Heart left ventricle (tissue), 13 donors: ENCODE data around the gene E2F7.

Source experiments
- POLR2A ChIP-seq, 2 donors: fragments of 450-650 bp; IDR thresholded peaks; one replicate each; pipeline ENCODE4 v1.6.1; 2017; ENCODE audit warnings: antibody characterized with exemption in 2 of 2, mild to moderate bottlenecking in 2 of 2, moderate library complexity in 2 of 2
- TF ChIP-seq, protein P1 (sequence below), 12 donors: fragments of 200-600 bp; sonication (generic) in 4 of 12; IDR thresholded peaks; one replicate each; pipeline versions ENCODE4 v1.5.0 to v1.8.0; 2018 to 2022; ENCODE audit warnings: antibody characterized with exemption in 12 of 12, mild to moderate bottlenecking in 5 of 12
- donor health status: ischemic (EF 13 %, LVEDD 7.1; RV severe dilation, severe dysfunction).
- donor health status: DM: no; HTN: yes; CAD: no.
- donor health status: DM: no; HTN: no; CAD: no.
- donor health status: ischemic (EF 25% LVEDD 6.9; RV normal size, moderate dysfunction).
- donor health status: ischemic (EF 25% LVEDD 5.7; RV mildly dilated, moderate dysfunction).
- donor health status: ischemic (EF 35%, LVEDD 5.7; RV mildly dilated, moderate dysfunction).
- donor health status: nonischemic (EF 11% LVEDD 7.7; RV severe dilation, severe dysfunction).
- donor health status: DM: yes; HTN: yes; CAD: no.
- donor health status: PGD.
- donor health status: ischemic (EF 29% LVEDD 5.4; RV normal size, mild dysfunction).
- donor health status: nonischemic (EF 23%, LVEDD 6.1; RV moderate dilation, normal function).

DNA sequence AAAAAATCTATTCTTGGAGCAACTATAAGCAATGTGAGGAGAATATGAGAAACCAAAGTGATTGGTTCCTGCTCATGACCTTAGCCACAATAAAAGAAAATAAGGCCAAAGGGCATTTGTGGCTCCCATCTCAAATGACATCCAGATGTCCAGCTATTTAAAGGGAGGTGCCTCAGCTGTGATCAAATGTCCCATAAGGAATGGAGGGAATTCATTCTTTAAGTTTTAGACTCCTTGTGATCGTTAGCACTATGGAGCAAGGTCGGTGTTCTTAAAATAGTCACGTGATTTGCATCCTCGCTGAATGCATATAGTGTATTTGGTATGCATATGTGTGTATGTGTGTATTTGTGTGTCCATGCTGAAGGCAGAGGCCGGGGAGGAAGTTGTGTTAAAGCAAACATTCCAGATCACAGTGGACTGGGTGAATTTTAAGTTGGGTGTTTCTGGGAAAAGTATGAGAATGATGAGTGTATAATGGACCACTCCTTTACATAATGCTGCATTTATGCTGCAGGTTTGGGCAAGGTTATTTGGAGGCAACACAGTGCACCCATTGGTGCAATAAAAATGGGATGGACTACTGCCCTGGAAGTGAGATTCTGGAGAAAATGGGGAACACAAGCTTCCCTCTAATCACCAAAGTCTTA, 5.6 kb upstream of the E2F7 start:
- TF ChIP-seq, protein P1, sequence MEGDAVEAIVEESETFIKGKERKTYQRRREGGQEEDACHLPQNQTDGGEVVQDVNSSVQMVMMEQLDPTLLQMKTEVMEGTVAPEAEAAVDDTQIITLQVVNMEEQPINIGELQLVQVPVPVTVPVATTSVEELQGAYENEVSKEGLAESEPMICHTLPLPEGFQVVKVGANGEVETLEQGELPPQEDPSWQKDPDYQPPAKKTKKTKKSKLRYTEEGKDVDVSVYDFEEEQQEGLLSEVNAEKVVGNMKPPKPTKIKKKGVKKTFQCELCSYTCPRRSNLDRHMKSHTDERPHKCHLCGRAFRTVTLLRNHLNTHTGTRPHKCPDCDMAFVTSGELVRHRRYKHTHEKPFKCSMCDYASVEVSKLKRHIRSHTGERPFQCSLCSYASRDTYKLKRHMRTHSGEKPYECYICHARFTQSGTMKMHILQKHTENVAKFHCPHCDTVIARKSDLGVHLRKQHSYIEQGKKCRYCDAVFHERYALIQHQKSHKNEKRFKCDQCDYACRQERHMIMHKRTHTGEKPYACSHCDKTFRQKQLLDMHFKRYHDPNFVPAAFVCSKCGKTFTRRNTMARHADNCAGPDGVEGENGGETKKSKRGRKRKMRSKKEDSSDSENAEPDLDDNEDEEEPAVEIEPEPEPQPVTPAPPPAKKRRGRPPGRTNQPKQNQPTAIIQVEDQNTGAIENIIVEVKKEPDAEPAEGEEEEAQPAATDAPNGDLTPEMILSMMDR (IDR thresholded peaks at IDR 0.05), result no peak
- TF ChIP-seq POLR2A (IDR thresholded peaks at IDR 0.05), result no peak
